Liver (tissue), 3 donors: ENCODE results near the gene OR2J3.

Experiments
- CTCF ChIP-seq: fragments of 150-350 bp; IDR thresholded peaks from 2 replicates; pipeline ENCODE4 v1.5.1; 2017; ENCODE audit warnings: improper control_type of control experiment, low read depth, low read length; ENCODE audit not compliant: missing input control
- NR2F2 ChIP-seq: IDR thresholded peaks from 2 replicates; pipeline ENCODE4 v1.6.1; 2016; ENCODE audit warnings: antibody characterized with exemption
- REST ChIP-seq: IDR thresholded peaks from 2 replicates; pipeline ENCODE4 v1.6.1; 2016; ENCODE audit warnings: antibody characterized with exemption, mild to moderate bottlenecking
- RXRA ChIP-seq, 2 donors: IDR thresholded peaks; 2 replicates each; pipeline ENCODE4 v1.6.1; 2017 to 2018; ENCODE audit warnings: antibody characterized with exemption in 2 of 2, mild to moderate bottlenecking in 1 of 2
- TAF1 ChIP-seq: conservative IDR thresholded peaks from 2 replicates; pipeline ENCODE4 v1.6.1; 2016; ENCODE audit warnings: antibody characterized with exemption, mild to moderate bottlenecking
- YY1 ChIP-seq: IDR thresholded peaks from 2 replicates; pipeline ENCODE4 v1.6.1; 2016; ENCODE audit warnings: antibody characterized with exemption, mild to moderate bottlenecking
- donor health status: healthy.
- donor health status: healthy.

DNA sequence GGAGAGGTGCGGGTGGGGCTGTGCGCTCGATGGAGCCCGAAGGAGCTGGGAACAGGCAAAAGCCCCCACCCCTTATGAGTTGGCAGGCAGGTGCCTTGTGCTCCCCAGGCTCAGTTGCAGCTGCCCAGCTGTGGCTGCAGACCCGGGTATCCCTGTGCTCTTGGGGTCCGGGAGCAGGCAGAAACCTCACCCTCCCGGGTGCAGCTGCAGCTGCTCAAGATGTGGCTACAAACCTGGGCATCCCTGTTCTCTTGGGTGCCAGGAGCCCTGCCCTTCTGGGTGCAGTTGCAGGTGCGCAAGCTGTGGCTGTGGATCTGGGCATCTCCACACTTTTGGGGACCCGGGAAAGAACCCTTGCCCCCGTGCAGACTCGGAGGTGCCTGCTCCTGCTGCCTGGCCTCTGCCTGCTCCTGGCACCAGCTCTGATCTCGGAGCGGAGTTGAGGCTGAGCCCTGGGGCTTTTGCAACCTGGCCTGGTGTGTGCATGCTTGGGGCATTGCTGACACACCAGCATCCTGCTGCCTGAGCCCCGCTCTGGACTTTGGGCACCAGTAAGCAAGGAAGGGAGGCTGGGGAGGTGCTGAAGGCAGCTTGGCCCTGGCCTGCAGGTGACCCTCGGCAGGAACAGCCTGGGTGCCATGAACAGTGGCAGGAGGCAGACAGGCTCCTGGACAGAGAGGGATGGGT lies 21.6 kb downstream of the OR2J3 start:
- no peak for TF ChIP-seq REST
- no peak for TF ChIP-seq CTCF
- TF ChIP-seq RXRA (IDR thresholded peaks at IDR 0.05) = no peak
- TF ChIP-seq YY1 = no peak
- TF ChIP-seq TAF1 = no peak
- no peak for TF ChIP-seq NR2F2
